HK-2 (cell line): ENCODE data around the gene CAMK2B.

Experiments
- DNase-seq: peaks from one replicate; pipeline ENCODE4 v3.0.0-alpha.2; 2018; ENCODE audit not compliant: unreplicated experiment

Gene CAMK2B

DNA sequence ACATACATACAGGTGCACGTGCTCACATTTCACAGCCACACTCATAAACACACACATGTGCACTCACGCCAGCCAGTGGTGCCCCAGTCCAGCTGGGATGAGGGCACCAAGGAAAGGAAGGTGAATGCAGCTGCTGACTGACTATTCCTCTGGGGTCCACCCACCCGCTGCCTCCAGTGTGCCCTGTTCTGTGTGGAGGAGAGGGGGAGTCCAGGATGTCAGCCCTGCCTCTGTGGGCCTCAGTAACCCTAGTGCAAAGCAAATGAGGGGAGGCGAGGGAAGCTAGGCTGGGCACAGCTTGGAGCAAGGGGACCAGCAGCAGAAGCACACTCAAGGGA, 67.0 kb downstream of the CAMK2B start:
- DNase-seq, result no peak

DNA sequence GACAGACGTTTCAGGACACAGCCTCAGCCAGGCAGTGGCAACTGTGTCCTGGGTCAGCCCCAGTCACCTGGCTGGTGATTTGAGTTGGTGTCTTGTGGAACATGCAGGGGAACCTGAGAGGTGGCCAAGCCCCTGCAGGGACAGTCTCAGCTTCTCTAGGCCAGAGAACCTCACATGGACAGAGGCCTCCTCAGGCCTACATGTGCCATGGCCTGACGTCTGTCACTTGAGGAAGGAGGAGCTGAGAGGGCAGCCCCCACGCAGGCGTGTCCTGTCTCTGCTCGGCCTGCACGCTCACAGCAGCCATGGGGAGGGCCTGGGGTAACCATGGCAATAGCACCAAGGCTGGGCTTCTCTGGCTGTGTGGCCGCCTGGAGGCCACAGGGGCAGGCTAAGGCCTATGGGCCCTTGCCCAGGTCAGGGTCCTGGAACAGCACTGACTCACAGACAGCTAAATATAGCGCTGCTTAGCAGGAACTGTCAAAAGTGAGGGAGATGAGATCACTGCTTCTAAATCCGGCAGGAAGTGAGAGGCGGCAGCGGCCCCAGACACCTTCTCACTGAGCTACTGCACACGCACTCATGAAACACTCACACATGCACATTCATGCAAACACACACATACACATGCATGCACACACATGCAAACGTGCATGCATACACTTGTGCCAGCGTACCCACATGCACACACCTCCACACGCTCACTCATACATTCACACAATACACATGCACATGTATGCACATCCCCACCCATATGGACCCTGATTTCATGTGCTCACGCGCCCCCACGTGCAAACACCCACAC, 67.6 kb downstream of the CAMK2B start:
- peak; percentile 90 for DNase-seq

DNA sequence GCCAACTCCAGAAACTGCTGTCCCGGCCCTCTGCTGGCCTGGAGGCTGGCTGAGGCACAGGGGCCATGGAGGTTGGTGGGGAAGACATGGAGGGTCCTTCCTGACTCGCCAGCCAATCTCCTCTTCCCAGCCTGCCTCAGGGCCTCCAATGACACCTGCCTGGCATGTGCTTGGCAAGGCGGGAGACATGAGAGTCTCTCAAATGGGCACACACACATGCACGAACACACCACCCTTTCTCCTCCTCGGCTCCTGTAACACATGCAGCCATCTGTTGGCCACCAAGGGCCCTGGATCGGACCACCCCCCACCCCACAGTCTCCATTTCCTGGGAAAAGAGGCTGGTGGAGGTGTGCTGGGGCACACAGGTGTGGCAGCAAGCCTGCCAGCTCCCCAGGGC, 68.2 kb downstream of the CAMK2B start:
- DNase-seq, result no peak

DNA sequence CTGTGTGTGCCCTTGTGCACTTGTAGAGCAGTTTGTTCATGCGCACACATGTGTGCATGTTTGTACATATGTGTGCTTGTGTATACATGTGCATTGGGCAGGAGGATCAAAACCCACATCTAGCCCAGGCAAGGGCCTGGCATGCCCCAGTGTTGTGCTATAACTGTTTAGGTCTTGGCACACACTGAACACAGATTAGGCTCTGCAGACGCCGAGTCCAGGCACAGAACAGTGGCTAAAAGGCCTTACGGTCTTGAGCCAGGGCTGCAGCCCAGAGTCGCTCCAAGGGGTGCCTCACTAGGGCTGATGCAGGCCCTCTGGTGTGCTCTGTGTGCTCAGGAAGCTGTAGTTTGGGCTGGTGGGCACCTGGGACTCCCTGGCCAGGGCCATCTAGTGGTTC, 68.9 kb downstream of the CAMK2B start:
- DNase-seq, result no peak

DNA sequence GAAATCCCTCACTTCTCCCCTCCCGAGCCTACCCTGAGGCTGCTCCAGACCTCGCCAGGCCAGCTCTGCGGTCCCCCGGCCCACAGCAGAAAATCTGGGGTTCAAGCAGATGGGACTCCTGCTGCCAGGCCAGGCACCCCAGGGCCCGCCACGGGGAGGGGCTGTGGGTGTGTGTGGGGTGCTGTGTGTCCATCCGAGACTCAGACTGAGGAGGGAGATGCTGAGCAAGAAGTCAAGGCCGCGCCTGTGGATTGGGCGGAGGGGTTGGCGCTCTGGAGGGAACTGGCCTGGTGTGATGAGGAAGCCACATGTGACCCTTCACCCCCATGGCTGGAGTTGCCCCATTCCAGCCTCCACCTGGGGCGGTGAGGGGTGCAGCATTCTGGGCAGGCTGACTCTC, 73.5 kb downstream of the CAMK2B start:
- no peak for DNase-seq

DNA sequence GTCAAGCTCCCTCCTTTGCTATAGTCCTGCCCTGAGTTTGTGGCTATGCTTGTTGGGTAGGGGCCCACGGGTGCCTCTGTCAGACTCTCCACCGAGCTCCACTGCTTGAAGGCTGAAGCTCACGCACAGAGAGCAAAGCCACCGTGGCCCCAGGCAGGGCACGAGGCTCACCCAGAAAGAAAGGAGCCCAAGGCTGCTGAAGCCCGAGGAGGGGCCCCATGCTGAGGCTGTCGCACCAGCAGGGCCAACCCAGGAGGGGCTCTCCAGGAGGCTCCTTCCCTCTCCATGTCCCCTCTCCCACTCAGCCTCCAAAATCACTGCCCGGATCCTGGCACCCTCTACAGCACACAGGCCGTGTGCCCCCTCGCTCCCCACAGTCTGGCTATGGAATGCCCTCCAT, 74.1 kb downstream of the CAMK2B start:
- no peak for DNase-seq

DNA sequence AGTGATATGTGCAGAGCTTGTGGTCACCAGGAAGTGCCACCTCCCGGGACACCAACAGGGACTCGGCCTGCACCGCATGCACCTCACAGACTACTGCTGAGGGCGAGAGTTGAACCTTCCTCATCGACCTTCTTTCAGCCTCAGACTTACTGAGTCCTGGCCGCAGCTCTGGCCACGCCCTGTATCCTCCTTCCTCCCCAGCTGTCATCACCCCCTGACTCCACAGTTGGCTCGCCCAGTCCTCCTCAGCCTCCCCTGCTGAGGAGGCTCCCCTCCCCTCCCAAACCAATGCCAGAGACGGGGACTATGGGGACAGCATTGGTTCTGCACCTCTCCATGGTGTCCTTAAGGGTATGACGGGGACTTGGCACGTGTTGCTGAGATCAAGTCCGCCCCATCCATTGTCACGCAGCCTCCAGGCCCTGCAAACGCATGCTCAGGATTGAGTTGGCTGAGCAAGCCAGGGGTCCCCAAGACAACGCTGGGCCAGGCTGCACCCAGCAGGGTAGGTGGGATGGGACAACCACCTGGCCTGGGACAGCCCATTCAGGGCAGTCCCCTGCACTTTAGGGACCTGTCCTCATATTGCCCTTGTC, 75.7 kb downstream of the CAMK2B start:
- DNase-seq, result no peak

DNA sequence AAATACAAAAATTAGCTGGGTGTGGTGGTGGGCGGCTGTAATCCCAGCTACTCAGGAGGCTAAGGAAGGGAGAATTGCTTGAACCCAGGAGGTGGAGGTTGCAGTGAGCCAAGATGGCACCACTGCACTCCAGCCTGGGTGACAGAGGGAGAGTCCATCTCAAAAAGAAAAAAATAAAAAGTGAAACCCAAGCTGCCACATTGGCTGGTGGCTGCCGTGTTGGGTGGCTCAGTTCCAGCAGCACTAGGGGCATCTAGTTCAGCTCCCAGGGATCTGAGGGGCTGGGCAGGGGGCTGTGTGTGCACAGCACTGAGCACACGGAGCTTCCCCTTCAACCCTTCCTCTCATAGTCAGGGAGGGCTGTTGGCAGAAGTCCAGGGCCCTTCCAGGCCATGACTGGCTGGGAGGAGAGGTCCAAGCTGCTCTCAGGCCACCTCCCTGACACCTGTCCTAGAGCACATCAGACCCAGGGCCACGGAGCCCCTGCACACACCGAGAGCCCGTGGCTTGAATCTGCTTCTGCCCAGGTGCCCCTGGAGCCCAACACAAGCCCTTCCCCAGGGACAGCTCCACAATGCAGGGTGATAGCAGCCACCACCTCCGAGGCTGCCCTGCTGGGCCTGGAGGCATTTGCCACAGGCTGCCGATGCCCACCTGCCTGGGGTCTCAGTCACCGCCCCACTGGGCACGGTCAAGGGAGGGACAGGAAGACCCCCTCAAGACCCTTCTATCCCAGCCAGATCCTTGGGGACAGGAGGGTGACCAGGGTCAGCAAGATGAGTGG, 77.3 kb downstream of the CAMK2B start:
- no peak for DNase-seq

DNA sequence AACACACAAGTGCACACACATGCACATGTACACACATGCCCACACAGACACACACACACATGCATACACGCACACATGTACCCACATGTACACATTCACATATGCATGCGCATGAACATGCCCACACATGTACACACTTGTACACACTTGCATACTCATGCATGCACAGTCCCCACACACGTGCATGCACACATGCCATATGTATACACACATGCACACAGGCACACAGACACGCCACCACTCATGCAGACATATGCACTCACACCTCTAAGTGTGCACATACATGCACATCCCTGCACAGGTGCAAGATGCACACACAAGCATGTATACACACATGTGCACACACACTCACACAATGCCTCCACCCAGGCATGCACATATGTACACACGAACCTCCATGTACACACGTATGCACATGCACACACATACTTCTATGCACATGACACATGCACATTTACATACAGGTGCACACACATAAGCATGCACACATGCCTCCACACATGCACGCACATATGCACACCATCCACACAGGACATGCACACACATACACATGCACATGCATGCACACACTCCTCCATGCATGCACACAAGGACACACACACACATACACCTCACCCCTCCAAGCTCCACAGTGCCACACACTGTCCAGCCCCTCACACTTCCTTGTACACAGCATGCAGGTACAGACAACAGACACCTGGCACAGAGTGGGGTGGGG, 78.8 kb downstream of the CAMK2B start:
- no peak for DNase-seq

DNA sequence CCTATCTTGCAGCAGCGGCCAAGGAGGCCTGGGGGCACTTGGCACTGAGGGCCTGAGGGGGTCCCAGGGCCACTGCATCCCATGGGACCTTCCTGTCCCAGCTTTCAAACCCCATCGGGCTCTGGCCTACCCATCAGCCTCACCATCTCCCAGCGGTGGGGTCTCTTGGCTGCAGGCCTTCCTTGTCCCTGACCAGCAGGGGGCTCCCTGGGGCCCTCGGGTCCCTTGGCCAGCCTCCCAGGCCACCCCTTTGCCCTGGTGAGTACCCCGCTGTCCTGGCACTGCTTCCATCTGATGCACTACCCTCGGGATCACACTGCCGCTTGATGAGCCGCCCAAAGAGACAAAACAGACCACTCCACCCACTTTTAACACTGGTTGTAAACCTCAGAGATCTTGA, 81.1 kb downstream of the CAMK2B start:
- DNase-seq, result peak; percentile 30

DNA sequence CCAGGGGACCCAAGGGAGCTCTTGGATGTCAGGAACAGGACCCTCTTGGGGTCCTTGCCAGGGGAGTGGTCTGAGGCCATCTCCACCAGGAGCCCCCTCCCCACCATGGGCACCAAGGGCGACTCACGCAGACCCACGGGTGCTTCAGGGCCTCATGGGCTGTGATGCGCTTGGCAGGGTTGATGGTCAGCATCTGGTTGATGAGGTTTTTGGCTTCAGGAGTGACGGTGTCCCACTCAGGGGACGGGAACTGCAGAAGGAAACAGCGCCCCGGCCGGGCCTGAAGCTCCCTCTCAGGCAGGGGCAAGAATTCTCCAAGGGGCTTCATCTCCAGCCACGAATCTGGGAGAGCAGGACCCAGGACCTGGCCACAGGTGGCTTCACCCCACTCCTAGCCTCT, 83.3 kb downstream of the CAMK2B start:
- DNase-seq, result no peak

DNA sequence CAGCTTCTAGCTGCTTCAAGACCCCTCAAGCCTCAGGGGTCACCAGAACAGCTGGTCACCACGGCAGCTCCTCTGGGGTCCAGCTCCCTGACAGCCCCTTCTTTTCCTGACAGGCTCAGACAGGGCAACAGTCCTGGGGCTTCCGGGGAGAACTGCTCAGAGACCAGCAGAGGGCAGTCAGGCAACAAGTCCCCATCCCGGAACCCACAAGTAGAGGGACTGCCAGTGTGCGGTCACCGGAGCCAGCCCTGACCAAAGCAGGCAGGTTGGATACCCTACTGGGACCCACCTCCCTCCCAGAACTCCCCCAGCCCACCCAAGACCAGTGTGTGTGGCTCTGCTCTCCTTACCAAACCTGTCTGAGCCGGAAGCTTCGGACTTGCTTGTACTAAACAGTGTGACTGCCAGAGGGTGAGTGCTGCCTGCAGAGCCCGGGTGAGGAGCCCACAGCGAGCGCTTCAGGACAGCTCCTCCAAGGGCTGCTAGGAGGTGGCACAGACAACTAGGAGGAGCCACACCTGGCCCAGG, 84.3 kb downstream of the CAMK2B start:
- peak; percentile 71 for DNase-seq

DNA sequence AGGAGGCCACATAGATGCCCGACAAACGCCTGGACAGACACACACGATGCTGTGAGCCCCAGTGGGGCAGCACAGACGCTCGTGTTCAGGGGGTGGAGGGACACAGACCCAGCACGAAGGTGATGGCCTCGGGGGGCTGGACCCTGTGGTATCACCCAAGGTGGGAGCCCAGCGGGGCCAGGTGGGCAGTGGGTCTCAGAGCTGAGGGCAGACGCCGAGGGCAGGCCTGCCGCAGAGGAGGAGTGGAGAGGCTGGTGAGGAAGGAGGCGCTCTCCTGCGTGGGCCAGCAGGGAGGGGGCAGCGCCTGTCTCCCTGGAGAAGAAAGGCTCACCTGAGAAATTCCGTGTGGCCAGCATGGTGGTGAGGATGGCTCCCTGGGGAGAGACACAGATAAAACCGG, 85.0 kb downstream of the CAMK2B start:
- no peak for DNase-seq

DNA sequence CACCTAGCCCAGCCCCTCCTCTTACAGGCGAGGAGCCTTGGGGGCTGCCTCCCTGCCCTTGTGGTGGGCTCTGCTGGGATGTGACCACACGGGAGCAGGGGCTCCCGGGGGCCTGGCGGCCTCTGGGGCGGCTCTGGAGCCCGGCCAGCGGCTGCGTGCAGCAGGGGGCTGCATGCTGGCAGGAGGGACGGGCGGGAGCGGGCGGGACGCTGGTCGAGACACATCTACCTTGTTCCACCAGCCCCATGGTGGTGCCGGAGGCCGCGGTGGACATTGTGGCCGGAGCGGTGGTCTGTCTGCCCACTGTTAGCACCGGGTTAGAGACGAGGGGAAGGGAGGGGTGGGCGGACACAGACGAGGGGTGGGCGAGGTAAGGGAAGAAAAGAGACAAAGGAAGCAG, 86.0 kb downstream of the CAMK2B start:
- DNase-seq, result no peak

DNA sequence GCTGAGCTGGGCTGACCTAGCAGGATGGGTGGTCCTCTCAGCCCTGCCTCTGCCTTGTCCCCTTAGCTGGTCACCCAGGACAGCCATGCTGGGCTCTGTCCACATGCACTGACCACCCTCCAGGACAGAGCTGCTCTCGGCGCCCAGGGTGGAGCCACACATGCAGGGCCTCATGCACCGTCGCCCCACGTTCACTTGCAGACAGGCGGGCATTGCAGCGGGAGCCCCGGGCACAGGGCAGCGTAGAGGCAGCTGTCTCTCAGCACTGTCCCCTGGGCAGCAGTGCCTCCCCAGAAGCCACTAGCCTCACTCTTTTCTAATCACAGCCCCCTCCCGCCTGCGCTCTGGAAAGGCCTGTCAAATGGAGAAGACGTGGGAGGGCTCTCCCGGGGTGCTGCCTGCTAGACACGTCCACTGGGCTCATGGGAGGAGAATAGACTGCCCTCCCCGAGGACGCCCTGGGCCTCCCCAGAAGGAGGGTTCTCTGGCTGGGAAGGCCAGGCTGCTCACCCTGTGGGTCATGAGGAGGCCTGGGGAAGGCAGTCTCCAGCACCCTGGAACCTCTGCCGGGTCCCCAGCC, 87.2 kb downstream of the CAMK2B start:
- DNase-seq, result no peak

DNA sequence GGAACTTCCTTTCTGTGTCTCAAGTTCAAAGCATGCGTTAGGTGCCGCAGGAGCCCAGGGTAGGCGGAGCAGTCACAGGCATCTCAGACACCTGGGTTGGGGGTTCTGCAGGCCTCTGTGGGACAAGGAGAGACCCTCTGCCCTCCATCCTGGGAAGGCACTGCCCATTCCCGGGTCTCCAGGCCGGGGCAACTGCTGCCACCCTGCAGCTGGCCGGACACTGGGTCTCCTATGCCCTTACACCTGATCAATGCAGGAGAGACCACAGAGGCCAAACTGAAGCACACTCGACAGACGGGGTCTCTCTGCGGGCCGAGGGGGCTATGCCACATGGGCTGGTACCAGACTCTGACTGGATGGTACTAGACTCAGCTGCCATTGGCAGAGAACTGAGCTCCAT, 87.7 kb downstream of the CAMK2B start:
- DNase-seq, result no peak

DNA sequence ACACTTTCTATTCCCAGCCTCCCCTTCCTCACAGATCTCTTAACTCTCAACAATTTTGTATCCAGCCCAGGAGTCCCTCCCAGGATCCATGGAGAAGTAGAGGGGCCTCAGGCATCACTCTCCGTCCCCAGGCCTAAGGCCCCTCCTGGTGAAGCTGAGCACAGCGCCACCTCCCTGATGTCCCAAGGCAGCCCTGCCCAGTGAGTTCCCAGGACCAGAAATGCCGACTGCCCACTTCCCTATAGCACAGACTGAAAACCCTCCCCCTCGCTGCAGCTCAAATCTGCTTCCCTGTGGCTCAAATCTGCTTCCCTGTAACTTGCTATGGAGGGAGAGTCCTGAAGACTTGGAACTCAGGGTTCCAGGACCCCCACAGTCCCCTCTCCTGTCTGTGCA, 89.1 kb downstream of the CAMK2B start:
- no peak for DNase-seq

DNA sequence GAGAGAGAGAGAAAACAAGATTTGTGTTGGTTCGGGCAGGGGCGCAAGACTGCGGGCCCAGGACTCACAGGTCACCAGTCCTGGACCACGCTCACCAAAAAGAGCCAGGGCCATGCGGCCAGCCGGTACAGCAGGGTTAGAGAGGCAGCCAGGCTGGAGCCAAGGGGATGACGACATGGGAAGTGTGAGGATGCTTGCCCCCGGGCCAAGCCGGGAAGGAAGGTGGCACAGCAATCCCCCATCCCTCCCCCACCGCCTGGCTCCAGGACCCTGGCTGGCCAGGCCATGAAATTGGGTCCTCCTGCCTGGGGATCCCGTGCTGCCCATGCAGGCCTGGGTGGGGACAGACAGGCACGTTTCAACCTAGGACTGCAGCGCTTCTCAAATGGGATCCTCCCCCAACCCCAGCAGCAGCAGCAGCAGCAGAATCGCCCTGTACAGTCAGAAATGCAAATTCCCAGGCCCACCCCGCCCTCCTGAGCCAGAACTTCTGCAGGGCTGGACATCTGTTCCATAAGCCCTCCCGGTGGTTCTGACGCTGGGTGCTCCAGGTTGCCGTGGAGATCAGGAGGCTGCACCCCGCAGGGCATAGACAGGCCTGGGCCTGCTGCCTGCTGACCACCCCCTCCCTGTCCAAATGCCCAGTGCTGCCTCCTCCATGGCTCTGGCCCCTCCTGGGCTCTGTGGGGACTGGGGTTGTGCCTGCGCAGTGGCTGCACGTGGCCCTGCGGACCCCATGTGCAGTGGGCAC, 89.6 kb downstream of the CAMK2B start:
- DNase-seq, result no peak

DNA sequence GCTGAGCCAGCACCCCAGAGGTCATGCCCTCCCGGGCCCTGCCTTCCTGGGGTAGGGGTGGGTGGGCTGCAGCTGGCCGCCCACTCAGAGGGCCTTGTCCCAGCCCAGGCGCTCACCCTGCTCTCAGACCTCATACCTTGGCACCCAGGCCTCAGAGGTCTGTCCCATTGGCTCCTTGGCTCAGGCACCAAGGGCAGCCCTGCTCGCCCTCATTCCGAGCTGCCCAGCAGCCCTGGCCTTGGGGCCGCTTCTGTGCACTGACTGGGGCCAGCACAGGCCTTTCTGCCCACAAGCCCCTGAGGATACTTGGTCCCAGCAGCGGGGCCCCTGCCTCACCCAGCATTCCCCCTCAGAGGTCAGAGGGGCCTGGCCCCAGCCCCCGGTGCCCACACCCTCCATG, 90.3 kb downstream of the CAMK2B start:
- DNase-seq, result no peak

DNA sequence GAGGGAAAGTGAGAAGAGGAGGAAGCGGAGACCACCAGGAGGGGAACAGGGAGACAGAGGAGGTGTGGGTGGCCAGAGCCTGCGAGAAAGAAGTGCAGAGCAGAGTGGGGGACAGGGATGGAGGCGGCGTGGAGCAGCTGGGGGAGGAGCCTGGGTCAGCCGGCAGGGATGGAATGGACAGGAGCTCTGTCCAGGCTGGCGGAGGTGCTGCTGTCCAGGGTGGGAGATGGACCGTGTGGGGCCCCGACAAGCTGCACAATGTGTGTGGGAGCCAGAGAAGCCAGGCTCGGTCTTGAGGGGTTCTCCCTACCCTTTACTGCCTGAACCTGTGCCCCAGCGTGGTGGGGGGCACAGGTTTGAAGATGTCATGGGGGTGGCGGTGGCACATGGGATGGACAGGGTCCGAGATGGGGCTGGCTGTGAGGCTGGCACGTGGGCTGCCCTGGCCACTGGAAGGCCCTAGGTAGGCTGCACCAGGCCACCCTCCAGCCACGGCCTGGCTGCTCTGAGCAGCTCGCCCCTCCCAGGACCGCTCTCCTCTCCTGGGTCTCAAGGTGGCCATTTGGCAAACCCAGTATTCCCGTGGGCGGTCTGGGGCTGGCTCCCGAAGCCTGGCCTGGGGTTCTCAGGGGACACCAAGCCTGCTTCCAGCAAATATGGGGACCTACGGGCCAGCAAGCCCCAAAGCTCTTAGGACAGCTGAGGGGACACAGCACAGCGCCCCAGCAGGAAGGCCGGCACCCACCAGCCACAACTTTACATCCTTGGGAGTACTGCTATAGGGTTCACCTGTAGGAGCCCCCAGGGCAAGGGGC, 92.3 kb downstream of the CAMK2B start:
- no peak for DNase-seq
